HG02642 (cell line): ENCODE measurements around the gene PTPRH.
A peak's percentile ranks its signal among the peaks of the same experiment; 100 is the strongest.
"Not testable (repeated sequence)": the region's sequence is repeated elsewhere in the genome, so short reads cannot be mapped to it uniquely, and the experiment has no call there.

Source experiments
- ATAC-seq: cut with Tn5 transposase; IDR thresholded peaks from one replicate; pipeline ENCODE4 v1.9.1; 2021; ENCODE audit warnings: mild to moderate bottlenecking; ENCODE audit not compliant: unreplicated experiment, poor library complexity

Gene PTPRH

GRCh38 chr19:55160128-55160985, 48.9 kb downstream of the PTPRH start:
- peak; percentile 69 for ATAC-seq

GRCh38 chr19:55158848-55159749, 50.2 kb downstream of the PTPRH start:
- ATAC-seq: no peak

- no peak for ATAC-seq
These were observed 50.9 kb downstream of the PTPRH start for GRCh38 chr19:55158423-55158822.

GRCh38 chr19:55157064-55157908, 52.0 kb downstream of the PTPRH start, which contains the start of gene TNNI3:
TSS of gene TNNI3 (minus strand) at chr19:55157732. CDS start at chr19:55157589, 143 bp downstream.
- no peak for ATAC-seq

- no peak for ATAC-seq
These were observed 52.9 kb downstream of the PTPRH start for GRCh38 chr19:55156202-55157063.

- not testable (repeated sequence) for ATAC-seq
These were observed 53.5 kb downstream of the PTPRH start for GRCh38 chr19:55155784-55156183.

GRCh38 chr19:55153652-55154264, 55.5 kb downstream of the PTPRH start:
- ATAC-seq: no peak

GRCh38 chr19:55152017-55152416, 57.3 kb downstream of the PTPRH start:
- no peak for ATAC-seq

- ATAC-seq: no peak
These were observed 60.0 kb downstream of the PTPRH start, which contains the start of gene TNNT1 for GRCh38 chr19:55149078-55150003. TSS of gene TNNT1 (minus strand) at chr19:55149206. CDS start at chr19:55147157, 2,049 bp downstream.

GRCh38 chr19:55147545-55148251, 61.6 kb downstream of the PTPRH start:
- no peak for ATAC-seq

- ATAC-seq: no peak
These were observed 62.5 kb downstream of the PTPRH start for GRCh38 chr19:55146705-55147273.

GRCh38 chr19:55146078-55146704, 63.1 kb downstream of the PTPRH start:
- no peak for ATAC-seq

- no peak for ATAC-seq
These were observed 64.1 kb downstream of the PTPRH start for GRCh38 chr19:55145232-55145631.

GRCh38 chr19:55141696-55142095, 67.6 kb downstream of the PTPRH start:
- ATAC-seq: no peak

GRCh38 chr19:55137915-55138314, 71.4 kb downstream of the PTPRH start:
- no peak for ATAC-seq

- ATAC-seq: no peak
These were observed 72.8 kb downstream of the PTPRH start for GRCh38 chr19:55136399-55137102.
